Measurements from ENCODE around the gene C10orf143.
"Not testable (repeated sequence)": the region's sequence is repeated elsewhere in the genome, so short reads cannot be mapped to it uniquely, and the experiment has no call there.

The C10orf143 gene

GRCh38 chr10:130111113-130111851 lies 652 bp upstream of the C10orf143 start:
- DNase-seq: peak; percentile 86 to 97 (median 92)

DNA sequence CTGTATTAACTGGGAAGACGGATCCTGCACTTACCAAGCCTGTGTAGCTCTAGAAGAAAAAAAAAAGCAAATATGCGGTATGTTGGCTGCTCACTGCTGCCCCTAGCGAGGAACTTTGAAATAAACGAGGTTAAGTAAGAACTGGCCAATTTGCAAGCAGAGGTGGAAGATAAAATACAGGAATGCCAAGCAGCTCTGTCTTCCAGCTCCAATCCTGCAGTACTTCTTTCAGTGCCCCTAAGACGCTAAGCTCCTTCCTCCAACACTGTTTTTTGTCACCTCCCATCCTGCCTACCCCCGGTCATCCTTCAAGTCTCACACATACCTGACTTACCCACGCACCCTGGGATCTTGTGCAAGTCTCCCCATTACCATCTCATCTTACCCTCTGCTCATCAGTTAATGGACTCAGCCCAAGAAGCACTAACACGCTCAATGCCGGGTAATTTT lies 809 bp downstream of the C10orf143 start:
- peak; percentile 58 to 85 (median 65) for DNase-seq

DNA sequence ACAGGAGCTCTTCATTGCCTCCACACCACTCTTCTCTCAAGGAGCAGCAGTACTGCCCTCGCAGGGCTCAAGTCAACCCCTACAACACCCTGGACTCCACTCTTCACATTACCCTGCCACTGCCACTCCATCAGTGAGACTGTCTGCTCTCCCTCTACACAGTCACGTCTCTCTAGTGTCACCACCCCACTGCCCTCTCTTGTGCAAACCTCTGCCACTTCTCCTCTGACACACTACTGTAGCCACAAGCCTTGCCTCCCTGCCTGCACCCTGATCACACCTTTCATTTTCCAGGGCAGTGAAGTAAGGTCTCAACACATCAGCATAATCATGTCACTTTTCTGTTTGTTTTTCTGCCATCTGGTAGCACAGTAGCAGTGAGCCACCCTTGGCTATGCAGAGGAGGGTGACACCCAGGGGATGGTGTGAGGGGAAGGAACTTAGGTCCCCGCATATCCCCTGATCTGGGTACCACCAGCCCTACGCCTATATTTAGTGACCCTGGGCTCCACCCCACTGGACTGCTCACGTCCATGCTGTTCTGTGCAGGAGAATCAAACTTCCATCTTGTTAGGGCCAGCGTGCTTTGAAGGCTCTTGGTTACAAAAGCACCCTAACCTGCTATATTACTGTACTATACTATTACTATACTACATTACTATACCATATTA lies 1.6 kb downstream of the C10orf143 start:
- DNase-seq: peak in 1 of 3 experiments; percentile 8

- DNase-seq: not testable (repeated sequence)
Observed at GRCh38 chr10:130108146-130108545, 2.5 kb downstream of the C10orf143 start.

DNA sequence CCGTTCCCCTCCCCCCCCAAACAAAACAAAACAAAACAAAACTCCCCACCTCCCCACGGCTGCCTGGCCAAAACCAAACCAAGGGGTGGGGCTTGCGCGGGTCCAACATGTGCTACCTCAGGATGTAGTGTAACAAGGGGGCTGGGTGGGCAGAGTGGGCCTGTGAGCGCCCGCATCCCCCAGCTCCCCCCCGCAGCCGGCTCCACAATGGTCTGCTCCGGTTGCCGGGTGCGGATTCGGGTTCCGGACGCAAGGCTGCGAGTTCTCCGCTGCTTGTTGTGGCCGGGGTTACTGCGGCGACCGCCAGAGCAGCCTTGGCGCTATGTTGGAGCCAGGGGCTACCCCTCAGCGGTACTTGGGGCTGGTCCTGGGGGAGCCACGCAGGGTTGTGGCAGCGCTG lies 4.9 kb downstream of the C10orf143 start:
- DNase-seq: no peak

- DNase-seq: no peak
Observed at GRCh38 chr10:130099344-130099743, 11.3 kb downstream of the C10orf143 start.

- DNase-seq: not testable (repeated sequence)
Observed at GRCh38 chr10:130090565-130090964, 20.1 kb downstream of the C10orf143 start.

DNA sequence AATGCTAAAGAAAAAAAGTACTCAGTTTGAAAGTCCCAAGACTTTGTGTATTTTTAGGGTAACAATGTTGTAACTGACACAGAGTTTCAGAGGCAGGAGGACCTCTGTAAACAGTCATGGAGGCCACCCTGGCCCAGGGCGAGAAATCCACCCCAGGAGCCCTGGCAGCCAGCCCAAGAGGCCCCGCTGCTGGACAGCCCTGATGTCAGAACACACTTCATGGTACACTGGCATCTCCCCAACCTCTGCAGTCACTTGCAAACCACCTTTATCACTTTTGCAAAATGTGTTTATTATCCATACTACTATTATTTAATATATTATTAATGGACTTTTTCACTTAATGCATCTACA lies 30.2 kb downstream of the C10orf143 start:
- no peak for DNase-seq

DNA sequence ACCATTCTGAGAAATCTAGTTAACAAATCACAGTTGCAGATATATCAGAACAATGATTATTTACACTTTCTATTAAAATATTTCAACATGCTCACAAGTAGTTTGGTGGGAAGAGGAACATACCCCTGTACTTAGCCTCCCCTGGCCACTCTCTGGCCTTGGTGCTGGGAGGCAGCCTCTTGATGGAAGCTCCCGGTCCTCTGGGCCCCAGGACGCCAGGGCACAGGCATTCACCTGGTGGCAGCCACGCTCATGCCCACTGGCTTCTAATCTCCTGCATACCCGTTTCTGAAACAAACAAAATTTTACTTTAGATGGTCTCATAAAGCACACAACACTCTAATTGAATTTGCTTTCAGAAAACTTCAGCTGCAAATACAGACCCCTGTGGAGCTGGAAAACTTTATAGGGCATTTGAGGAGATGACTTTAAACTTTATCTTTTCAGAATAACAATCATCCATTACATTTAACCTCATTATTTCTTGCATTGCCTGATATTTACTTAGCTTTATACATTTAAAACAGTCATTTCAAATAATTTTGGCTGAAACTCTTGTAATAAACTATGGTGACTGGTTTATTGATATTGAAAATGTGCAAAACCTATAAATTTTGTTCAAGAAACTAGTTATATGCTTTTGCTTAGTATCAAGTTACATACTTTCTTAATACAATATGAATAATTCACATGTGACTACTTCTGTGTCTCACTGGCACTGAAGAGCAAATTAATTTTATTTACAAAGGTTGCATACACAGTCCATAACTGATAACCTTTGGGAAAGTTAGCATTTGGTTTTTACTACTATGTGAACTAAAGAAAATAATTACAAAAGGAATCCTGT lies 30.8 kb downstream of the C10orf143 start:
- DNase-seq: no peak

DNA sequence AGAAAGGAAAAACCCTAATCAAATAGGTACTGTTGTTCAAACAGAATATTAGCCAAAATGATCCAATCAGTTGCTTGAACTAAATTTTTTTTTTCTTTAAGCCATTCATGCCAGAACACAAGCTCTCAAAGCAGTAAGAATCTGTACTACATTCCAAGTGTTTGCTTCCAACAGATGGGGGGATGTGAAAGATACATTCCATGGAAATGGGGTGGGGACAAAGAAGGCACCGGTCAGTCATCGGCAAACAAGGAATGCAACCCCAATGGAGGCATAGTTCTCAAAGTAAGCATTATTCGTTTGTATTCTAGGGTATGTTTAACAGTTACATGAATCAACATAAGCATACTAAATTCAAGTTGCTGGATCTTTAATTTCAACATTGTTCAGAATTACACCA lies 32.5 kb downstream of the C10orf143 start:
- DNase-seq: no peak

- no peak for DNase-seq
Observed at GRCh38 chr10:130076681-130077080, 33.9 kb downstream of the C10orf143 start.

- DNase-seq: no peak
Observed at GRCh38 chr10:130074639-130075038, 36.0 kb downstream of the C10orf143 start.

DNA sequence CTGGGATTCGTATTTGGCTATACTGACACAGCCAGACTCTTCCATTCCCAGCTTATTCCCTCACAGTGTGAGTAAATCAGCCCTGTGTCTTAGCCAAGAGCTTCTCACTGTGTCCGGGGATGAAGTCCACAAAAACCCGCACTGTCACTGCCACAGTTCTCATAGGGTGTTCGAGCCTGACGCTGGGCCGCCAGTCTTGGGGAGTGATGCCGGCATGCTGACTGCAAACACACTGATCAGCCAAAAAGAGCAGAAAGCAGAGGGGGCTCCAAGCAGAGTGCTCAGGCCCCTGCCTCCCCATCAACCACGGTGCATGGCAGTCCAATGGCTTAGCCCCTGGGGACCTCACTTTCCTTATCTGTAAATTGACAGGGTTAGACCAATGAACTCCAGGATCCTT lies 36.7 kb downstream of the C10orf143 start:
- DNase-seq: no peak

DNA sequence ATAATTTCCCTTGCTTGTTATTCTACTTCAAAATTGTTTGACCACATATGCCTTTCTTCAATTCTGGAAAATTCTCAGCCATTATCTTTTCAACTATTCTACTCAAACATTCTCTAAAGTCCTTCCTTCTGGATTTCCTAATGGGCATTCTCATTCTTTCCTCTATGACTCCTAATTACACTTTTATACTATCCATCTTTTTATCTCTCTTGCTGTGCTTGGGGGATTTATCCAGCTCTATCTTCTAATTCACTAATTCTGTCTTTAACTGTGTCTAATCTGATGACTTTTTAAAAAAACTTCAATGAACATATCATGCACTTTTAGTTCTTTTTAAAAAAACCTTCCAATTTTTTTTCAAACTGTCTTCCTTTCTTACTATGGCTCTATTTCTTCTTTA lies 38.4 kb downstream of the C10orf143 start:
- DNase-seq: no peak

DNA sequence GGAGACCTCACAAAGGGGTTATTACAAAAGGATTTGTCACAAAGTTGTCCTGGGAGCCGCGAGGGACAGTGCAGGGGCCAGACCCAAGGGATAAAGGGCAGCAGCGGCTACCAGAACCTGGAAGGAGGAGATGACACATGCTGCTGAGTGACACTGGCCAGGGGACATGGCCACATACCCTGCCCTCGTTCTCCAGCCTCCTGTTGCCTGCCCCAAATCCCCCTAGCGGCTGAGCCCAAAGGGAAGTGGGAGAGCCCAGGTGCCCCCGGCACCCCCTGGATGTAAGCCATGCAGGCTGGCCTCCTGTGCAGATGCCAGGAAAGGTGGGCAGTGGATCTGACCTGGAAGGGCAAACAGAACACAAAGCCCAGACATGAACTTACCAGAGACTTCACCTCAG lies 42.7 kb downstream of the C10orf143 start:
- no peak for DNase-seq

DNA sequence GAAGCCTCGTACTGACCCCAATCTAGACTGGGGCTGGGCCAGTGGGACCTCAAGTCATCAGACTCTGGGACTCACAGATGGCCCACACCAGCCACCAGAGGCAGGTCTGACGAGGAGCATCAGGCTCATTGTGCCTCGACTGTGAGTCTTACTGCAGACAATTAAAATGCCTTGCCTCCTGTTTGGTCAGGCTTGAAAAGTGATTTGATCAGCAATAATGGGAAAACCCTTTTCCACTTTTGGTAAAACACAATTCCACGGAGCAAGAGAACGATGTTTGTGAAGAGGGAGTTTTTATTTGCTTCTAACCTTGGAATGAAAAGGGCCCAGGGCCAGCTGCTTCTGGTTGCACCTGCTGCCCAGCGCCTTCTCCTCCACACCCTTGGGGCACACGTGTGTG lies 43.9 kb downstream of the C10orf143 start:
- peak in 1 of 3 experiments; percentile 1 for DNase-seq

DNA sequence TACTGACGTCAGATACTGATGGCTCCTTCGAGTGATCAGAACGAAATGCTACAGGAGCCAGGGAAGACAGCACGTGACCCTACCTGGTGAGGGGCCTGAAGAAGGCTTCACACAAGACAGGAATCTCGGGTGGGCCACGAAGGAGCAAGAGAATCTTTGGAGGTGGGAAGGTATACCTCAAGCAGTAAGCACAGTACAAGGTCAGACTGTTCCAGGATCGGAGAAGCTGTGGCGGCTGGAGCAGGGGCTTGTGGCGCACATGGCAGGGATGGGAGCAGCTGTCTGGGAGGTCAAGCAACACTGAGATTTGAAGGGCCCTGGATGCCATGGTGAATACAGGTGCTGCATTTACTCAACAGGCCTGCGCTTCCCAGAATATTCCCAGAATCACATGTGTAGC lies 45.4 kb downstream of the C10orf143 start:
- DNase-seq: peak in 1 of 3 experiments; percentile 81

GRCh38 chr10:130064783-130065182 lies 45.8 kb downstream of the C10orf143 start:
- peak in 1 of 3 experiments; percentile 9 for DNase-seq

DNA sequence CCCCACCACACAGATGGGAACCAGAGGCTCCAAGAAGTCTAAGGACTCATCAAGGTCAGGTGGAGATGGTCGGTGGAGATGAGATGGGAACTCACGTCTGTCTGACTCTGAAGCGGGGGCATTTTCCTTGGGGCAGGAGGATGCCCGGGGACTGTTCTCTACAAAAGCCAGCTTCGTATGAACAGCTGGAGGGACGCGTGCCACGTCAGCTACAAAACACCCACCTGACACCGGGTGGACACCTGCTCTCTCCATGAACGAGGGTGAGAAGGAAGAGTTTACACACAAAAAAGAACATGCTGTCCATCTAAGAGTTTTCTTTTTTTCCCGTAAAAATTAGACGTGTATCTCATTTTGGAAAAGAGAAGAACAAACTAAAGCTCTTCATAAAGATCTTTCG lies 47.7 kb downstream of the C10orf143 start:
- no peak for DNase-seq

- DNase-seq: no peak
Observed at GRCh38 chr10:130062201-130062600, 48.4 kb downstream of the C10orf143 start.

- DNase-seq: no peak
Observed at GRCh38 chr10:130061760-130062159, 48.9 kb downstream of the C10orf143 start.

GRCh38 chr10:130054021-130054420 lies 56.6 kb downstream of the C10orf143 start:
- no peak for DNase-seq

- DNase-seq: no peak
Observed at GRCh38 chr10:130053561-130053960, 57.1 kb downstream of the C10orf143 start.

- DNase-seq: no peak
Observed at GRCh38 chr10:130052193-130052592, 58.4 kb downstream of the C10orf143 start.
